NCI-H2227 treated with DMSO at 0.1 percent for 48 hours (cell line): ENCODE measurements around the gene CDKAL1.
"Not testable (repeated sequence)": the region's sequence is repeated elsewhere in the genome, so short reads cannot be mapped to it uniquely, and the experiment has no call there.

ENCODE experiments used
- DNase-seq: peaks from one replicate; lab custom pipeline; 2025; lab: John Stamatoyannopoulos, UW

CDKAL1 gene

GRCh38 chr6:21208796-21209186, 674.5 kb downstream of the CDKAL1 start:
- no peak for DNase-seq

GRCh38 chr6:21213492-21213891, 679.2 kb downstream of the CDKAL1 start:
- DNase-seq: no peak

GRCh38 chr6:21214738-21215448, 680.6 kb downstream of the CDKAL1 start:
- no peak for DNase-seq

DNA sequence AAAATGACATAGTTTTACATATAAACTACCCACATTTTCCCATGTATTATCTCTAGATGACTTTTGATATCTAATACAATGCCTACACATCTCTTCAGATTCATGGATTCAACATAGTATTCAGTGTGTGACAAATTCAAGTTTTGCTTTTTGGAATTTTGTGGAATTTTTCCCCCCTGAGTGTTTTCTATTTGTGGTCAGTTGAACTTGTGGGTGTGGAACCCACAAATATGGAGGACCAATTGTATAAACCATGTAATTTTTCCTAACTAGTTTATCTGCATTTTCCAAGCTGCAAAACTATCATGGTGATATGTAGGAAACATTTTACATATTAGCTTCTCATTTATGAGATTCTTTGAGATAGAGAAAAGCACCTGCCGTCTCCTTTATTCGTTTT, 685.0 kb downstream of the CDKAL1 start:
- DNase-seq: no peak

DNA sequence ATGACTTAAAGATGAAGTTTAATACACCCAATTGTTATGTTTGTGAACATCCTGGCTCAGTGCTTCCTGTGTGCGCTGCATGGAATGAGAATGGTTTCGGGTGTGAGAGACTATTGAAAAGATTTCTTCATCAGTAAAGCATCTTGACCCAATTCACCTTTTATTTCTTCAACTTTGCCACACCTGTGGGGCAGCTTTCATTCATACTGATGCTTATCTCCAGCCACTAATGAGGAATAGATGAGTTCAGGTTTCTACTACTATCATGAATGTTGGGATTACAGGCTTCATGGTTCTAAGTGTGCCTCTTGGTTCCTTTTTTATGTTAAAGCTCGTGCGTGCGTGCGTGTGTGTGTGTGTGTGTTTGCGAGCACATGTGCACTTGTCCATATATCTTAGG, 685.6 kb downstream of the CDKAL1 start:
- DNase-seq: no peak

GRCh38 chr6:21220271-21220987, 686.2 kb downstream of the CDKAL1 start:
- no peak for DNase-seq

GRCh38 chr6:21222656-21223055, 688.4 kb downstream of the CDKAL1 start:
- no peak for DNase-seq

DNA sequence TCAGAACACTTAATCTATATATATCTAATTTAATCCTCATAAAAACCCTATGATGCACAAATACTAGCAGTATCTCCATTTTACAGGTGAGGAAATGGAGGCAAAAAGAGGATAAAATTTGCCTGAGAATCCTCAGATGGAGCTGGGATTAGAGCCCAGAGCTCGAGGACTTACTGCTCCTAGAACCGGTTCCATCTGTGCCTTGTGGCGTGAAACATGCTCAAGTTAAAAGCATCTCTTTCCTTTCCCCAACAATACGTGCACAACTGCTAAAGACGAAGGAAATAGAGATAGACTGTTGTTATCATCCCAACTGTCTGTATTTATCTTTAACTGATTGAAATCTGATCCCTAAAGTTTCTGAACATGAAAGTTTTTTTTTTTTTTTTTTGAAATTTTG, 691.7 kb downstream of the CDKAL1 start:
- DNase-seq: no peak

DNA sequence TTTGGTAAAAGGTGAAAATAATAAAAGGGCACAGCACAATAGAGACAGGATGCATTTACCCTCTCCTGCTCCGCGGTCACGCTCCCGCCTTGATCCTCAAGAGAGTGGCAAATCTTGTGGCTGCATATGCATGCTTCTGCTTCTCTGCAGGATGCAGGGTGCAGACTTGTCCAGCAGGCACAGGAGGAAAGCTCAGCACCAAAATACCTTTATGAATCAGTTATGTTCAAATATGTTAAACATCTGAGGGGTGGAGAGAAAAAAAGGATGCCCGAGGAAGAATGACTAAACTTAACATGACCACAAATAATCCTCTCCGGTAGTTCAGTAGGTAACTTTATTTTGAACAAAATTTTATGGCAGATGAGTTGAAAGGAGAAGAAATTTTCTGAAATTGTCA, 693.2 kb downstream of the CDKAL1 start:
- DNase-seq: no peak

DNA sequence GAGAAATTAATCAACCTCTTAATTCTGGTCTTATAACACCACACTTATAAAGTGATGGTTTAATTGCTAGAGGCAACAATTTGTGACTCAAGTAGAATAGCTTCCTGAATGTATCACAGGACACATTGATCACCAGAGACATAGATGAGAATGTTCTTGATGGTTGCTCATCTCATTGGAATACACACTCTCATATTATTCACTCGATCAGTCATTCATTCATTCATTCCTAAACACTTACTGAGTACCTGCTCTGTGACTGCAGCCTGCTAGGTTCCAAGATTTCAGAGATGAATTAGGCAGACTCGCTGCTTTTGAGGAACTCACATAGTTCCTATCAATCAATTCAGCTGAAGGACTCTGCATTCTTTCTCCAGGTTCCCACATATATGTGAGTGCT, 694.2 kb downstream of the CDKAL1 start:
- DNase-seq: no peak

DNA sequence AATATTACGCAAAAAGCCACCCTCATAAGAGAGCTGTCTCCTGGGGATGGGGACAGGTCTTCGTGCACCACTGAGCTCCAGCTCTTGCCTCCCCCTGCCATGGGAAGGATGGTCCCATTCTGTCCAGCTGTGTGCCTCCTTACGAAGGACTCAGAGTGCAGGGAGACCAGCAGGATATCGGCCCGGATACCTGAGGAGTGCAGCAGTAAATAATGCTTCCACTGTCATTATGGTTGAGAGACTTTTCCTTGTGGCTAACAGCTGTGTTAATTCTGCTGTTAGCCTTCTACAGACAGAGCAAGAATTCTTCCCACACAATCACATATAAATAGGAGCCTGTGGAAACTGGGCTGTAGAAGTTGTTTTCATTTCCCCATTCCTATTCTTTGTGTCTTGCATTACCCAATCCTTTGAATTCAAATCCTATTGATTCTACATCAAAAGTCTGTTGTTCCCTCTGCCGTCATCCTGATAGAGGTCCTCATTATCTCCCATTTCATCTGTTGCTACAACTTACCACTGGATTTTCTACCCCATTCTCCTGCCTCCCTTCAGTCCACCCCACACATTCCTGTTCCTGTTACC, 694.7 kb downstream of the CDKAL1 start:
- no peak for DNase-seq

DNA sequence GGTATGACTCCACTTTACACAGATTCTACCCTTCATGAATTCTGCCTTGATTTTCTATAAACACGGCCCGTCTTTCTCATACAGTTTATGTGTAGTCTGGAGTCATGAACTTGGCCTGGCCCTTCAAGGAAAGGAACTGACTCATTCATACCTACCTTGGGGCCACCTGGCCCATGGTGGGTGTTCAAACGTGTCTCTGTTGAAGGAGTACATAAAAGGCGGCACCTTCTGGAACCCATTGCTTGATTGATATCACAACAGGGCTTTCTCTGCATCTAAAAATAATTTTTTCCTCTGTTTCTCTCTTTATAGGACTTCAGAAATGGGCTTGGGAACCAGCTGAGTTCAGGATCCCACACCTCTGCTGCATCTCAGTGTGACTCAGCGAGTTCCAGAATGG, 696.3 kb downstream of the CDKAL1 start:
- no peak for DNase-seq

- DNase-seq: no peak
Observed at GRCh38 chr6:21235162-21235561, 700.9 kb downstream of the CDKAL1 start.

DNA sequence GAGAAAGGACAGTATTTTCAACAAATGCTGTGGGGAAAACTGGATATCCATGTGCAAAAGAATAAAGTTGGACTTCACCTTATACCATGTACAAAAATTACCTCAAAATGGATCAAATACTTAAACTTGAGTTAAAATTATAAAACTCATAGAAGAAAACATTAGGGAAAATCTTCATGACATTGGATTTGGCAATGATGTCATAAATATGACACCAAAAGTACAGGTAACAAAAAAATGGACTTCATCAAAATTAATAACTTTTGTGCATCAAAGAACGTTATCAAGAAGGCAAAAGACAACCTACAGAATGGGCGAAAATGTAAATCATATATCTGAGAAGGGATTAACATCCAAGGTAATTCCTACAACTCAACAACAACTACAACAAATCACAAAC, 704.0 kb downstream of the CDKAL1 start:
- DNase-seq: no peak

DNA sequence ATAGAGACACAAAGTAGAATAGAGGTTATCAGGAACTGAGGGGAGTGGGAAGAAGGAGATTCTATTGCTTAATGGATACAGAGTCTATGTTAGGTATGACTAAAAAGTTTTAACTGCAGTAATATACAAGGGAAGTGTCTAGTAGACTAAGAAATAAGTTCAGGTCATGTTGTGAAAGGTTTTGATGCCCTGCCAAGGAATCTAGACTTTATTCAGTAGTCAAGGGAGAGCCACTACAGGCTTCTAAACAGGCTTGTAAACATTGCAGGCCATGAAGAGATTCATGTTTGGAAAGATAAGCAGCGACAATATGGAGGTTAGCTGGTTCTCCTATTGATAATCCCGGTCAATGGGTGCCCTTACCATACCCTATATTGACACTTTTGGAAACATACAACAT, 706.5 kb downstream of the CDKAL1 start:
- DNase-seq: no peak

GRCh38 chr6:21241231-21242130, 707.2 kb downstream of the CDKAL1 start:
- no peak for DNase-seq

- no peak for DNase-seq
Observed at GRCh38 chr6:21244897-21245470, 710.7 kb downstream of the CDKAL1 start.

DNA sequence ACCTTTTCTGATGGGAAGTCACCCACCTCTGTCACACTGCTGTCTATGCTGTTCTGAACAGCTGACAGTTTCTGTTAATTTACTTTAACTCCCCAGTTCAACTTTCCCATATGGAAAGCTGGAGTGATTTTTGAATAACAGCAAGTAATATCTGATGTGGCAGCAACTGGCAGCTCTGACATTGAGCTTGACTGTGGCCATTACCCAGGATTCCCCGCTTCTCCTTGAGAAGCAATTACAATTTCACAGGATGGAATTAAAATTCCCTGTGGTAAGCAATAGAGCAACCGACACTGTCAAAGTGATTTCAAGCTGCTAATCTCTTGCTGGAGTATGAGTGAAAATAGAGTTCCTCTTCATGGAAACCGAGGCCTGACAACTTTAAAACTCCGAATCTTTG, 711.2 kb downstream of the CDKAL1 start:
- DNase-seq: no peak

- DNase-seq: no peak
Observed at GRCh38 chr6:21246075-21246474, 711.8 kb downstream of the CDKAL1 start.

DNA sequence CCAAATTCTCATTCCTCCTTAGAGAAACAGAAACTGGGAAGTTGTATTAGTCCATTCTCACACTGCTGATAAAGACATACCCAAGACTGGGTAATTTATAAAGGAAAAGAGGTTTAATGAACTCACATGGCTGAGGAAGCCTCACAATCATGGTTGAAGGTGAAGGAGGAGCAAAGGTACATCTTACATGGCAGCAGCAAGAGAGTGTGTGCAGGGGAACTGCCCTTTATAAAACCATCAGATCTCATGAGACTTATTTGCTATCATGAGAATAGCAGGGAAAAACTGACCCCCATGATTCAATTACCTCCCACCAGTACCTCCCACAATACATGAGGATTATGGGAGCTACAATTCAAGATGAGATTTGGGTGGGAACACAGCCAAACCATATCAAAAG, 720.2 kb downstream of the CDKAL1 start:
- not testable (repeated sequence) for DNase-seq

- DNase-seq: no peak
Observed at GRCh38 chr6:21256197-21256596, 721.9 kb downstream of the CDKAL1 start.

GRCh38 chr6:21257125-21257524, 722.9 kb downstream of the CDKAL1 start:
- DNase-seq: no peak
